ENCODE data around the gene BTF3L4. TPM values are rescaled to one million over a fixed set of nuclear protein-coding genes. Genes with fewer than 3 reads are reported as not detected.
A peak's percentile ranks its signal among the peaks of the same experiment; 100 is the strongest.
"Not testable (repeated sequence)": the region's sequence is repeated elsewhere in the genome, so short reads cannot be mapped to it uniquely, and the experiment has no call there.

The BTF3L4 gene
- total RNA-seq, 1 experiment from 2014 or later: 33.8 TPM

- no peak overlapping the region for H2AFZ ChIP-seq (ENCODE audit: low read length)
- H3K9ac ChIP-seq (ENCODE audit: low read length): no peak overlapping the region
- intact Hi-C loops (cut with micrococcal nuclease): no loop called here
- no peak overlapping the region for H3K27ac ChIP-seq (ENCODE audit: low read length)
- H3K79me2 ChIP-seq (ENCODE audit: low read length): peaks cover 12% of the 10 kb centered on the region; the same call in 1 of the 2 replicates
- no peaks in the 10 kb centered on the region for H3K9me3 ChIP-seq (ENCODE audit: low read length)
- ChIA-PET CTCF (no interaction called here), POLR2A (ENCODE audit: unreplicated experiment) (no interaction called here)
- H3K4me3 ChIP-seq (ENCODE audit: low read length): no peak overlapping the region
- ATAC-seq (no peak), DNase-seq (no peak)
- no peaks in the 10 kb centered on the region for H3F3A ChIP-seq (ENCODE audit: low read length, unreplicated experiment)
- no peaks in the 10 kb centered on the region for H3K27me3 ChIP-seq (ENCODE audit: low read length)
- H3K9me2 ChIP-seq (replicated peaks; ENCODE audit: low read length): no peaks in the 10 kb centered on the region
- TF ChIP-seq EZH2 (IDR thresholded peaks at IDR 0.05; ENCODE audit: low read length, unreplicated experiment) (no peak), EZH2phosphoT487 (IDR thresholded peaks at IDR 0.05; ENCODE audit: borderline replicate concordance, low read length) (no peak), CTCF (conservative IDR thresholded peaks at IDR 0.05; ENCODE audit: low read depth, low read length) (no peak)
- H4K20me1 ChIP-seq (ENCODE audit: low read length): no peaks in the 10 kb centered on the region
- H3K4me1 ChIP-seq (ENCODE audit: insufficient read depth, low read length): no peaks in the 10 kb centered on the region
- no TSS peak for BruUV-seq (replicated peaks)
- peaks cover 14% of the 10 kb centered on the region; the same call in 1 of the 2 replicates for H3K36me3 ChIP-seq (ENCODE audit: low read depth, low read length)
- no peak overlapping the region for H3K4me2 ChIP-seq (ENCODE audit: low read length)
Observed at GRCh38 chr1:52080014-52080415, 23.9 kb downstream of the BTF3L4 start.

- H3K27ac ChIP-seq (ENCODE audit: low read length); intact Hi-C loops (cut with micrococcal nuclease); H3K9me3 ChIP-seq (ENCODE audit: low read length); H3K79me2 ChIP-seq (ENCODE audit: low read length); H3K4me2 ChIP-seq (ENCODE audit: low read length); CTCF ChIA-PET; H3K4me3 ChIP-seq (ENCODE audit: low read length); H3K4me1 ChIP-seq (ENCODE audit: insufficient read depth, low read length); H2AFZ ChIP-seq (ENCODE audit: low read length); H3K27me3 ChIP-seq (ENCODE audit: low read length); DNase-seq; H3K9ac ChIP-seq (ENCODE audit: low read length); H3F3A ChIP-seq (ENCODE audit: low read length, unreplicated experiment); H4K20me1 ChIP-seq (ENCODE audit: low read length); ATAC-seq; H3K9me2 ChIP-seq (replicated peaks; ENCODE audit: low read length): not testable (repeated sequence)
- POLR2A ChIA-PET (ENCODE audit: unreplicated experiment): interaction anchor here (0.7 kb wide), 1 partner anchor 67 kb away, joined by 3 read pairs; no protein-coding TSS in a partner anchor
- BruUV-seq (replicated peaks): TSS peak; percentile 11
- H3K36me3 ChIP-seq (ENCODE audit: low read depth, low read length): peaks cover 31% of the 10 kb centered on the region
Observed at GRCh38 chr1:52087892-52088291, 31.8 kb downstream of the BTF3L4 start.

- BruUV-seq (replicated peaks); DNase-seq; ATAC-seq; H3K9me2 ChIP-seq (replicated peaks; ENCODE audit: low read length); H3K9me3 ChIP-seq (ENCODE audit: low read length); H4K20me1 ChIP-seq (ENCODE audit: low read length); H3K27ac ChIP-seq (ENCODE audit: low read length); H3K79me2 ChIP-seq (ENCODE audit: low read length); H3F3A ChIP-seq (ENCODE audit: low read length, unreplicated experiment); H2AFZ ChIP-seq (ENCODE audit: low read length); H3K4me1 ChIP-seq (ENCODE audit: insufficient read depth, low read length); H3K9ac ChIP-seq (ENCODE audit: low read length); H3K27me3 ChIP-seq (ENCODE audit: low read length); H3K4me3 ChIP-seq (ENCODE audit: low read length); H3K4me2 ChIP-seq (ENCODE audit: low read length); CTCF ChIA-PET; POLR2A ChIA-PET (ENCODE audit: unreplicated experiment); intact Hi-C loops (cut with micrococcal nuclease): not testable (repeated sequence)
- peaks cover 14% of the 10 kb centered on the region; the same call in 1 of the 2 replicates for H3K36me3 ChIP-seq (ENCODE audit: low read depth, low read length)
Observed at GRCh38 chr1:52094300-52094699, 38.2 kb downstream of the BTF3L4 start.

GRCh38 chr1:52096216-52096615, 40.1 kb downstream of the BTF3L4 start:
- H3F3A ChIP-seq (ENCODE audit: low read length, unreplicated experiment): no peaks in the 10 kb centered on the region
- H2AFZ ChIP-seq (ENCODE audit: low read length): no peak overlapping the region
- DNase-seq (no peak), ATAC-seq (no peak)
- no peaks in the 10 kb centered on the region for H3K9me3 ChIP-seq (ENCODE audit: low read length)
- intact Hi-C loops (cut with micrococcal nuclease): no loop called here
- H3K9ac ChIP-seq (ENCODE audit: low read length): no peak overlapping the region
- no TSS peak for BruUV-seq (replicated peaks)
- no peak overlapping the region for H3K27ac ChIP-seq (ENCODE audit: low read length)
- H3K27me3 ChIP-seq (ENCODE audit: low read length): no peaks in the 10 kb centered on the region
- H3K79me2 ChIP-seq (ENCODE audit: low read length): no peaks in the 10 kb centered on the region
- peaks cover 4% of the 10 kb centered on the region; the same call in 1 of the 2 replicates for H3K36me3 ChIP-seq (ENCODE audit: low read depth, low read length)
- ChIA-PET CTCF (no interaction called here), POLR2A (ENCODE audit: unreplicated experiment) (no interaction called here)
- TF ChIP-seq EZH2phosphoT487 (IDR thresholded peaks at IDR 0.05; ENCODE audit: borderline replicate concordance, low read length) (no peak), EZH2 (IDR thresholded peaks at IDR 0.05; ENCODE audit: low read length, unreplicated experiment) (no peak), CTCF (conservative IDR thresholded peaks at IDR 0.05; ENCODE audit: low read depth, low read length) (no peak)
- no peak overlapping the region for H3K4me3 ChIP-seq (ENCODE audit: low read length)
- H3K4me2 ChIP-seq (ENCODE audit: low read length): no peak overlapping the region
- no peaks in the 10 kb centered on the region for H3K4me1 ChIP-seq (ENCODE audit: insufficient read depth, low read length)
- no peaks in the 10 kb centered on the region for H4K20me1 ChIP-seq (ENCODE audit: low read length)
- no peaks in the 10 kb centered on the region for H3K9me2 ChIP-seq (replicated peaks; ENCODE audit: low read length)
